ENCODE results near the gene EZH1. TPM values are rescaled to one million over a fixed set of nuclear protein-coding genes. Genes with fewer than 3 reads are reported as not detected.
A peak's percentile ranks its signal among the peaks of the same experiment; 100 is the strongest.
"Not testable (repeated sequence)": the region's sequence is repeated elsewhere in the genome, so short reads cannot be mapped to it uniquely, and the experiment has no call there.

EZH1 gene
- total RNA-seq, 1 donor from 2014 or later: 73.7 TPM

DNA sequence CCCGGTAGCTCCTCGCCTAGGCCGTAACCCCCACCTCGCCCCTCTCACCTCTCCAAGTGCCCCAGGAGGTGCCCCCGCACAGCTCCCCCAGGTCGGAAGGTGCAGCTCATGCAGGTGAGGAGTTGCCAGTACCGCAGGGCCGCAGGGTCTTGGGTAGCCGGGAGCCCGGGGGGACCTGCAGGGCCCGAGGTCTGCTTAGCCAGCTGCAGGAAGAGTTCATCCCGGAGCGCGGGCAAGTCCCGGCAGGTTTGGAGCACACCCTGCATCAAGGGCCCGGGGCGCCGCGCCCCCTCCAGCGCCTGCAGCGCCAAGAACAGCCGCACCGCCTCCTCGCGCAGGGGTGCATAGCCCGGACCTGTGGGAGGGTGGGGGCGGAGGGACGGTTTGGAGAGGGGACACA is 72.8 kb downstream of the EZH1 start:
- intact Hi-C loops (cut with DNase I): loop anchor here (5.0 kb wide), 1 partner anchor 65 kb away; the partner anchor contains the start of genes RETREG3 and TUBG1
- Histone ChIP-seq H3K4me1 (peaks cover 81% of the 10 kb centered on the region), H3K4me3 (no peak overlapping the region), H3K36me3 (peaks cover 0 to 46% of the 10 kb centered on the region in 2 donors), H3K27me3 (no peaks in the 10 kb centered on the region), H3K27ac (peak overlapping the region; percentile 98), H3K9me3 (no peaks in the 10 kb centered on the region)
- TF ChIP-seq POLR2A (IDR thresholded peaks at IDR 0.05) (no peak), POLR2AphosphoS5 (IDR thresholded peaks at IDR 0.05; ENCODE audit: insufficient read depth in 1 of 2, low read depth in 1 of 2) (no peak)
- TF ChIP-seq, protein P1, sequence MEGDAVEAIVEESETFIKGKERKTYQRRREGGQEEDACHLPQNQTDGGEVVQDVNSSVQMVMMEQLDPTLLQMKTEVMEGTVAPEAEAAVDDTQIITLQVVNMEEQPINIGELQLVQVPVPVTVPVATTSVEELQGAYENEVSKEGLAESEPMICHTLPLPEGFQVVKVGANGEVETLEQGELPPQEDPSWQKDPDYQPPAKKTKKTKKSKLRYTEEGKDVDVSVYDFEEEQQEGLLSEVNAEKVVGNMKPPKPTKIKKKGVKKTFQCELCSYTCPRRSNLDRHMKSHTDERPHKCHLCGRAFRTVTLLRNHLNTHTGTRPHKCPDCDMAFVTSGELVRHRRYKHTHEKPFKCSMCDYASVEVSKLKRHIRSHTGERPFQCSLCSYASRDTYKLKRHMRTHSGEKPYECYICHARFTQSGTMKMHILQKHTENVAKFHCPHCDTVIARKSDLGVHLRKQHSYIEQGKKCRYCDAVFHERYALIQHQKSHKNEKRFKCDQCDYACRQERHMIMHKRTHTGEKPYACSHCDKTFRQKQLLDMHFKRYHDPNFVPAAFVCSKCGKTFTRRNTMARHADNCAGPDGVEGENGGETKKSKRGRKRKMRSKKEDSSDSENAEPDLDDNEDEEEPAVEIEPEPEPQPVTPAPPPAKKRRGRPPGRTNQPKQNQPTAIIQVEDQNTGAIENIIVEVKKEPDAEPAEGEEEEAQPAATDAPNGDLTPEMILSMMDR (IDR thresholded peaks at IDR 0.05): no peak
- DNase-seq (ENCODE audit: extremely low spot score in 2 of 2): no peak

DNA sequence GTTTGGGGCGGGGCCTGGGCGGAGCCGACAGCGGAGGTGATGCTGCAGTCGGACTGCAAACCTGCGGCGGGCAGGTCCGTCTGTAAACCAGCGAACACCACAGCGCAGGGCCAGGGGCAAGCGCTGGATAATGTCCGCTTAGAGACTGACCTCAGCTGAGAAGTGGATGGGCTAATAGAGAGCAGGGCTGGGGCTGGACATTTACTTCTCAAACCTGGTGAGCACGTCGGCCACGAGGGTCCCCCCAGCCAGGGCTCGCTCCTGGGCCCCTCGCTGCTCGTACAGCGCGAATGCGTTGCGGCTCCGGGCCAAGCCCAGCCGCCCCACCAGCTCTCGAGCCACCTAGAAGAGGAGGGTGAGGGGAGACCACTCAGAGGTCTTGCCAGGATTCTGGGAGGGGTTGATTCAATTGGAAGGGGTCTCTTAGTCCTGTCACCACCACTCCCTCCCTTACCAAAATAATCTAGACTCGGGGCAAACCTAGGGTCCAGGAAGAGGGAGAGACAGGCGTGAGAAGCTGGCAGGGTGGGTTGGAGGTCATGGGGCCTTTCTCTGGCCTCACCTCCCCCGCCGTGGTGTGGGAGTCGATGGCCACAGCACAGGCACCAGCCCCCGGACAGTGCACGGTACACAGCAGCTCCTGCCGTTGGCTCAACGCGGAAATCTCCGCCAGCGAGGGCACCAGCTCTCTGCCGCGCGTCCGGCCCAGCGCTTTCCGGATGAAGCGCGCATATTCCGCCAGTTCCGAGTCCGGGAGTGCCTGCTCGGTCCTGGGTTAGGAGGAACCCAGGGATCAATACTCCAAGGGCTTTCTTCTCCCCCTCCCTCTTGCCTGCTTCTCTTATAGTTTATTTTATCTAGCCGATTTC is 73.8 kb downstream of the EZH1 start:
- TF ChIP-seq POLR2AphosphoS5 (IDR thresholded peaks at IDR 0.05; ENCODE audit: insufficient read depth in 1 of 2, low read depth in 1 of 2) (peak in 1 of 2 donors; percentile 11), POLR2A (IDR thresholded peaks at IDR 0.05) (no peak)
- Histone ChIP-seq H3K27ac (peak overlapping the region; percentile 61), H3K9me3 (no peaks in the 10 kb centered on the region), H3K36me3 (peaks cover 0 to 53% of the 10 kb centered on the region in 2 donors), H3K4me3 (no peak overlapping the region), H3K27me3 (no peaks in the 10 kb centered on the region), H3K4me1 (peaks cover 91% of the 10 kb centered on the region)
- intact Hi-C loops (cut with DNase I): loop anchor here (5.0 kb wide), 1 partner anchor 64 kb away; the partner anchor contains the start of genes RETREG3 and TUBG1
- DNase-seq (ENCODE audit: extremely low spot score in 2 of 2): no peak

DNA sequence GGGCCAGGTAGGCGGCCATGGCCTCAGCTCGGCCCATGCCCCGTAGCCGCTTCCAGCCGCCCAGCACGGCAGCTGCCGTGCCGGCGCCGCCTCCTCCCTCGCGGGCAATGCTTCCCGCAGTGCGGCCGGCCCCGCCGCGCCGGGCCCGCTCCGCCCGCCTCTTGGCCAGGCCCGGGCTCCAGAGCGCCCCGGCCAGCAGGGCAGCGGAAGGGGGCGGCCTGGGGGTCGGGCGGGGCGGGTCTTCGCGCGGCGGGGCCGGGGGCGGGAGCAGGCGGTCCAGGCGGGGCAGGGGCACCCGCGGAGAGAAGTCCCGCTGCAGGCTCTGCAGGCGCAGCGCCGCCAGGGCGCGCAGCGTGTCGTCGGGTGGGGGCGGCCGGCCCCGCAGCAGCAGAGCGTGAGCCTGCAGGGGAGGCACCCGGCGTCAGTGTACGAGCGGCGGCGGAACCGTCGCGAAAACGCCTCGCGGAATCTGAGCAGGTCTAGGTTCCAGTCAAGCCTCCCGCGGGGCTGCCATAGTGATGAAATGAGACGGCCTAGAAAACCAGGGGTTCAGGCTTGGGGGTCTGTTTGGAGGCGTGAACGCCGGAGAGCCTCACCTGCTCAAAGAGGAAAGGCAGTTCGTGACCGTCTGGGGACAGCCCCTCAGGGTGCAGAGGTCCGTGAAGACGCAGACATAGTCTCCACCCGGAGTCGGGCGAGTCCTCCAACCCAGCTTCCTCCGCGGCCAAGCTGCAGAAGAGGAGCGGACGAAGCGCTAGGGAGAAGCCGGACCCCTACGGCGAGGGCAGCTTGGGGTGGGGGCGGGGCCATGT is 74.7 kb downstream of the EZH1 start:
- H3K27ac ChIP-seq: peak overlapping the region; percentile 68
- no peak for DNase-seq (ENCODE audit: extremely low spot score in 2 of 2)
- peaks cover 83% of the 10 kb centered on the region for H3K4me1 ChIP-seq
- H3K27me3 ChIP-seq: no peaks in the 10 kb centered on the region
- H3K9me3 ChIP-seq: no peaks in the 10 kb centered on the region
- no peak overlapping the region for H3K4me3 ChIP-seq
- intact Hi-C loops (cut with DNase I): loop anchor here (5.0 kb wide), 1 partner anchor 63 kb away; the partner anchor contains the start of genes RETREG3 and TUBG1
- no peak for TF ChIP-seq POLR2AphosphoS5 (IDR thresholded peaks at IDR 0.05; ENCODE audit: insufficient read depth in 1 of 2, low read depth in 1 of 2)
- H3K36me3 ChIP-seq: peaks cover 0 to 61% of the 10 kb centered on the region in 2 donors

DNA sequence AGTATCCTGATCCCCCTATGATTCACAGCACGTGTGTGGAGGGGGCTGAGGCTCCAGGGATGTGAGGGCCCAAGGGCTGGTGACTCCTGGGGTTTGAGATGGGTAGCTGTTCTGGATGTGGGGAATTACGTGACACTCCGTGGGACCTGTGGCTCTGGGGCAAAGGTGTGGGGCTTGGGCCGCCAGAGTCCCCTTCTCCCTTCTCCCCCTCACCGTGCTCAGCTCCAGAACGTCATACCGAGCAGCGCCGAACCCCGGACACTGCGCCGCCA is 75.2 kb downstream of the EZH1 start:
- H3K9me3 ChIP-seq: no peaks in the 10 kb centered on the region
- peak overlapping the region; percentile 68 for H3K27ac ChIP-seq
- peaks cover 0 to 63% of the 10 kb centered on the region in 2 donors for H3K36me3 ChIP-seq
- no peak overlapping the region for H3K4me3 ChIP-seq
- peaks cover 78% of the 10 kb centered on the region for H3K4me1 ChIP-seq
- DNase-seq (ENCODE audit: extremely low spot score in 2 of 2): no peak
- intact Hi-C loops (cut with DNase I): no loop called here
- TF ChIP-seq POLR2A (IDR thresholded peaks at IDR 0.05): no peak
- no peak for TF ChIP-seq POLR2AphosphoS5 (IDR thresholded peaks at IDR 0.05; ENCODE audit: insufficient read depth in 1 of 2, low read depth in 1 of 2)
- TF ChIP-seq, protein P1 (IDR thresholded peaks at IDR 0.05): no peak
- H3K27me3 ChIP-seq: no peaks in the 10 kb centered on the region

DNA sequence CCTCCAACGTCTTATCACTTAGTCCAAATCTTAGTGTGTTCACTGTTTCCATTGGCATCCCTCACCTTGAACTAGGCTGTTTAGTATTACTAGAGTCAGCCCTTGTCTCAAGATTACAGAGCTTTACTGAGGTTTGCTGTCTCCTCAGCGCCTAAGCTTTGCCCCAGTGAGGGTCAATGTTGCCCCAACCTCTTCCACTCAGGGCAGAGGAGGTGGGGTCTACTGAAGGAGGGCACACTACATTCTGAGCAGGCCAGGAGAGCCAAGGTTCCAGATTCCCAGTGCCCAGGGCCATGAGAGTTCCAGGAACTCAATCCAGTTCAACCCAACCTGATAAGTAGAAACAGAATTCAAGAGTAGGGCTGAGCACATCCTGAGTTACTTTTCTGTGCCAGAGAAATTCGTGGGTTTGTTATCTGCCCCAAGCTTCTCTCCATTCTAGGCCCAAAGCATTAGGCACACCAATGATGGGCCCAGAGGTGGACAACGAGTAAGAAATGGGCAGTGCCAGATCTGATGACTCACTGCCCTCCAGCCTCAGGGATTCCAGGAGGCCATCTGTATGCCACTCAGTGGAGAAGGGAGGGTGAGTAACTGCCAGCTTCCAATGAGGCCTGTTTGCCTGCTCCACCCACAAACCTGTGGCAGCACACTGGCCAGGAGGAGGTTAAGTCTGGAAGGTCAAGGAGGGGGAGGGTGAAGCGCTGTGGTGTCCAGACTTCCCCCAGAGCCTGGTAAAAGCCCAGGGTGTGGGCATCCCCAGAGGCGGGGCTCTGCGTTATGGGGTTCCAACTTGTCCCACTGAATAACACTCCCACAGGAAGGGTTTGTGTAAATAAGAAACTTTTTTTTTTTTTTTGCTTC is 77.5 kb downstream of the EZH1 start:
- Histone ChIP-seq H3K9me3 (no peaks in the 10 kb centered on the region), H3K27ac (peak overlapping the region; percentile 68), H3K27me3 (no peaks in the 10 kb centered on the region), H3K36me3 (peaks cover 0 to 56% of the 10 kb centered on the region in 2 donors), H3K4me1 (peaks cover 55% of the 10 kb centered on the region), H3K4me3 (no peak overlapping the region)
- intact Hi-C loops (cut with DNase I): no loop called here
- TF ChIP-seq, protein P1 (IDR thresholded peaks at IDR 0.05): no peak
- TF ChIP-seq POLR2A (IDR thresholded peaks at IDR 0.05): no peak
- no peak for TF ChIP-seq POLR2AphosphoS5 (IDR thresholded peaks at IDR 0.05; ENCODE audit: insufficient read depth in 1 of 2, low read depth in 1 of 2)
- DNase-seq (ENCODE audit: extremely low spot score in 2 of 2): peak in 1 of 2 donors; percentile 88

DNA sequence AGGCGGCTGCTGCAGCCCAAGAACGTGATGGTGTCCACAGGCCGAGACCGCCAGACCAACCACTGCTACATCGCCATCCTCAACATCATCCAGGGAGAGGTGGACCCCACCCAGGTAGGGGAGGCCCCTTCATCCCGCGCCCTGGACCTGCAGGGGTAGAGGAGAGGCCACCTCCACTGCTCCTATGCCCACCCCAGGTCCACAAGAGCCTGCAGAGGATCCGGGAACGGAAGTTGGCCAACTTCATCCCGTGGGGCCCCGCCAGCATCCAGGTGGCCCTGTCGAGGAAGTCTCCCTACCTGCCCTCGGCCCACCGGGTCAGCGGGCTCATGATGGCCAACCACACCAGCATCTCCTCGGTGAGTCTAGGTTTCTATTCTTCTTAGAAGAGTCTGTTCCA is 78.7 kb downstream of the EZH1 start:
- intact Hi-C loops (cut with DNase I): not testable (repeated sequence)
- peaks cover 0 to 45% of the 10 kb centered on the region in 2 donors for H3K36me3 ChIP-seq

More for the DNA sequence above, 78.7 kb downstream of the EZH1 start:
- Histone ChIP-seq H3K27ac (peak overlapping the region; percentile 68), H3K4me1 (peaks cover 46% of the 10 kb centered on the region)
- not testable (repeated sequence) for H3K27me3 ChIP-seq; H3K4me3 ChIP-seq; DNase-seq (ENCODE audit: extremely low spot score in 2 of 2); H3K9me3 ChIP-seq
